Transverse colon (tissue), 4 donors: ENCODE measurements around the gene PRPF8. TPM values are rescaled to one million over a fixed set of nuclear protein-coding genes. Genes with fewer than 3 reads are reported as not detected.

ENCODE experiments used
- DNase-seq: peaks from one replicate; pipeline ENCODE4 v3.0.0-alpha.2; 2019
- H3K27ac ChIP-seq, 4 donors: fragments of 200-600 bp; sonication (generic); 2 replicates each; pipeline ENCODE4 v1.5.1; 2016 to 2018; ENCODE audit warnings: inconsistent platforms in 4 of 4
- H3K27me3 ChIP-seq: fragments of 200-600 bp; sonication (generic); 2 replicates; pipeline ENCODE4 v1.5.1; 2017; ENCODE audit warnings: inconsistent platforms
- H3K36me3 ChIP-seq, 4 donors: fragments of 200-600 bp; sonication (generic); 2 replicates each; pipeline ENCODE4 v1.5.1; 2017 to 2019; ENCODE audit warnings: inconsistent platforms in 4 of 4
- H3K4me1 ChIP-seq, 4 donors: fragments of 200-600 bp; sonication (generic); 2 replicates each; pipeline ENCODE4 v1.5.1; 2017 to 2020; ENCODE audit warnings: inconsistent platforms in 4 of 4
- H3K4me3 ChIP-seq, 4 donors: fragments of 200-600 bp; sonication (generic); 1 replicate in 1 of 4; 2 replicates in 3 of 4; pipeline versions ENCODE4 v1.5.1 to v1.6.1; 2017 to 2019; ENCODE audit warnings: inconsistent platforms in 4 of 4
- H3K9me3 ChIP-seq, 2 donors: fragments of 200-600 bp; sonication (generic); 2 replicates each; pipeline ENCODE4 v1.5.1; 2017 to 2019; ENCODE audit warnings: inconsistent platforms in 2 of 2
- EP300 ChIP-seq: sonication (generic); formaldehyde crosslinking; IDR thresholded peaks from one replicate; pipeline ENCODE4 v1.6.1; 2017; ENCODE audit warnings: antibody characterized with exemption, low read depth
- POLR2A ChIP-seq: fragments of 450-650 bp; IDR thresholded peaks from one replicate; pipeline ENCODE4 v1.6.1; 2016; ENCODE audit warnings: antibody characterized with exemption, mild to moderate bottlenecking, moderate library complexity
- POLR2AphosphoS5 ChIP-seq, 3 donors: sonication (generic); formaldehyde crosslinking; IDR thresholded peaks; one replicate each; pipeline ENCODE4 v1.6.1; 2016; ENCODE audit warnings: antibody characterized with exemption in 3 of 3
- WGBS, 2 donors: methylation state at CpG; one replicate each; pipeline ENCODE4 v1.1.5; 2018; ENCODE audit warnings: low coverage in 1 of 2; 5-methylcytosine and 5-hydroxymethylcytosine counted together
- in situ Hi-C, 4 donors: fragments of 200-750 bp; cut with MboI; loops; one replicate each; pipeline versions ENCODE4 v1.15.0 to v1.15.1; 2017; ENCODE audit warnings: low sequenced_read_pairs in 3 of 4, low pct_ligation_motif_present in 1 of 4, low pct_unique_long_range_greater_than_20kb in 1 of 4
- intact Hi-C: fragments of 100-400 bp; cut with DNase I; formaldehyde crosslinking; loops from one replicate; pipeline ENCODE4 v1.15.1; 2023; ENCODE audit warnings: low total_unique reads
- total RNA-seq, 4 donors: library from RNA; depleted of rRNA; stranded (reverse); fragments of >200 nt; gene quantifications; one replicate each; pipeline ENCODE4 v1.1.0, GENCODE V29; 2016
- TF ChIP-seq, protein P1 (sequence below), 5 experiments: fragments of 200-600 bp in 3 of 5; fragments of 450-650 bp in 2 of 5; sonication (generic) in 3 of 5; IDR thresholded peaks; 1 replicate in 2 of 5; 2 replicates in 3 of 5; pipeline ENCODE4 v1.5.1; 2016 to 2017; ENCODE audit warnings: antibody characterized with exemption in 5 of 5, inconsistent platforms in 3 of 5, mild to moderate bottlenecking in 2 of 5, moderate library complexity in 1 of 5

The PRPF8 gene
- 100 to 1,000 TPM; 155 to 410 (median 169) TPM for total RNA-seq

DNA sequence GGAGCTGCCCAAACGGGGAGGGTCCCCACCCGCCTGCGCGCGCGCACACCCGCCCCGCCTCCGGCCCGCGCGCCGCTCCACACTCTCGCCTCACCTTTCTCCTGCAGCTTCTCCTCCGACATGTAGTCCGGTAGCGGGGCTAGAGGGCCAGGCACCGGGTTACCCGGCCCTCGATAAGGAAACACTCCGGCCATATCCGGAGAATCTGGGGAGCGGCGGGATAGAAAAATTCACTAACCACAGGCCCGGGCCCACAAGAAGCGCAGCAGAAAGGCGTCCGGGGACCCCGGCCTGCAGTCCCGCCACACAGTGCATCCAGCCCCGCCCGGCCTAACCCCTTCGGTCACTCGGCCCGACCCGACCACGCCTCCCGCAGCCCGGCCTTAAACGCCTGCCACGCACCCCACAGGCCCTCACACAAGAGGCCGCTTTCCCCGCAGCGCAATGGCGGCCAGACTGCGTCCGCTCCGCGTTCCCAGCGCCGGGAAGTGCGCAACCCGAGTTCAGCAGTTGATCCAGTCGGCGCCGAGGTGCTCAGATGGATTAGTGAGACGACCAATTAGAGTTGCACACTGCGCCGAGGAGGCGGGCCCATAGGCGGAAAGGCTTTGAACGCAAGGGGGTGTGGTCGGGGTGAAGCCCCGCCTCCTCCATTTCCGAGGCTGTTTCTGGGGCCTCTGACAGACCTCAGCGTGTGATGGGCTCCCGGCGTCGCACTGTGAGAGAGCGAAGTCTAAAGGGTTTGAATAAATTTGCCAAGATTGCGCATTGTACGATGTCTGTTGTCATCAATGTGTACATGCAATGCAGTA is at the start of gene PRPF8:
TSS of gene PRPF8 (minus strand) at position 490 of the 812 bp plus-strand sequence. CDS start at position 194, 296 bp downstream.
- Histone ChIP-seq H3K27me3 (no peaks in the 10 kb centered on the region), H3K4me3 (peak within 1 kb of the TSS; percentile 54 to 87 (median 70)), H3K36me3 (peaks cover 0 to 33% (median 15%) of the 10 kb centered on the region in 4 donors), H3K27ac (peak within 1 kb of the TSS; percentile 90 to 97 (median 92)), H3K9me3 (no peaks in the 10 kb centered on the region), H3K4me1 (peaks cover 6 to 23% (median 19%) of the 10 kb centered on the region in 4 donors)
- WGBS, 2 donors: 0 to 1% methylated on average over 3 to 71 of the region's 72 CpGs
- TF ChIP-seq POLR2A: peak; percentile 96
- TF ChIP-seq, protein P1, sequence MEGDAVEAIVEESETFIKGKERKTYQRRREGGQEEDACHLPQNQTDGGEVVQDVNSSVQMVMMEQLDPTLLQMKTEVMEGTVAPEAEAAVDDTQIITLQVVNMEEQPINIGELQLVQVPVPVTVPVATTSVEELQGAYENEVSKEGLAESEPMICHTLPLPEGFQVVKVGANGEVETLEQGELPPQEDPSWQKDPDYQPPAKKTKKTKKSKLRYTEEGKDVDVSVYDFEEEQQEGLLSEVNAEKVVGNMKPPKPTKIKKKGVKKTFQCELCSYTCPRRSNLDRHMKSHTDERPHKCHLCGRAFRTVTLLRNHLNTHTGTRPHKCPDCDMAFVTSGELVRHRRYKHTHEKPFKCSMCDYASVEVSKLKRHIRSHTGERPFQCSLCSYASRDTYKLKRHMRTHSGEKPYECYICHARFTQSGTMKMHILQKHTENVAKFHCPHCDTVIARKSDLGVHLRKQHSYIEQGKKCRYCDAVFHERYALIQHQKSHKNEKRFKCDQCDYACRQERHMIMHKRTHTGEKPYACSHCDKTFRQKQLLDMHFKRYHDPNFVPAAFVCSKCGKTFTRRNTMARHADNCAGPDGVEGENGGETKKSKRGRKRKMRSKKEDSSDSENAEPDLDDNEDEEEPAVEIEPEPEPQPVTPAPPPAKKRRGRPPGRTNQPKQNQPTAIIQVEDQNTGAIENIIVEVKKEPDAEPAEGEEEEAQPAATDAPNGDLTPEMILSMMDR (IDR thresholded peaks at IDR 0.05): peak in 1 of 5 experiments; percentile 12
- no peak for TF ChIP-seq EP300
- peak; percentile 98 to 99 (median 99) for TF ChIP-seq POLR2AphosphoS5 (IDR thresholded peaks at IDR 0.05)
- intact Hi-C loops (no loop called here), in situ Hi-C loops (loop anchor here in 2 of 4 donors (25.0 kb wide), 2 partner anchors 178 to 353 kb away; partner anchors contain the start of genes DPH1 (in 1 of the 2), OVCA2 (in 1 of the 2) and RTN4RL1 (in 1 of the 2))
- peak; percentile 98 for DNase-seq

DNA sequence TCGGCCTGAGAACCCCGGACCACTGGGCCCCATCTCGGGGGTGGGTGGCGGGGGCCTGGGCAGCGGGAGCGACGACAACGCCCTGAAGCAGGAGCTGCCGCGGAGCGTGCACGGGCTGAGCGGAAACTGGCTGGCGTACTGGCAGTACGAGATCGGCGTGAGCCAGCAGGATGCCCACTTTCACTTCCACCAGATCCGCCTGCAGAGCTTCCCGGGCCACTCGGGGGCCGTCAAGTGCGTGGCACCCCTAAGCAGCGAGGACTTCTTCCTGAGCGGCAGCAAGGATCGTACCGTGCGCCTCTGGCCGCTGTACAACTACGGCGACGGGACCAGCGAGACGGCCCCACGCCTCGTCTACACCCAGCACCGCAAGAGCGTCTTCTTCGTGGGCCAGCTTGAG is 49.1 kb upstream of the PRPF8 start:
- TF ChIP-seq POLR2AphosphoS5 (IDR thresholded peaks at IDR 0.05): no peak
- TF ChIP-seq EP300: no peak
- no peak for TF ChIP-seq POLR2A
- TF ChIP-seq, protein P1 (IDR thresholded peaks at IDR 0.05): no peak
- H3K4me1 ChIP-seq: peaks cover 6 to 37% (median 16%) of the 10 kb centered on the region in 4 donors
- intact Hi-C loops: no loop called here
- no peak overlapping the region for H3K4me3 ChIP-seq
- no peak overlapping the region for H3K27ac ChIP-seq
- in situ Hi-C loops: no loop called here
- no peaks in the 10 kb centered on the region for H3K9me3 ChIP-seq
- 95% methylated on average over 33 of the region's 38 CpGs; no CpG with 5 or more reads in 1 of the 2 donors for WGBS, 2 donors
- H3K36me3 ChIP-seq: peaks cover 0 to 16% (median 3%) of the 10 kb centered on the region in 4 donors
- H3K27me3 ChIP-seq: no peaks in the 10 kb centered on the region
- no peak for DNase-seq

DNA sequence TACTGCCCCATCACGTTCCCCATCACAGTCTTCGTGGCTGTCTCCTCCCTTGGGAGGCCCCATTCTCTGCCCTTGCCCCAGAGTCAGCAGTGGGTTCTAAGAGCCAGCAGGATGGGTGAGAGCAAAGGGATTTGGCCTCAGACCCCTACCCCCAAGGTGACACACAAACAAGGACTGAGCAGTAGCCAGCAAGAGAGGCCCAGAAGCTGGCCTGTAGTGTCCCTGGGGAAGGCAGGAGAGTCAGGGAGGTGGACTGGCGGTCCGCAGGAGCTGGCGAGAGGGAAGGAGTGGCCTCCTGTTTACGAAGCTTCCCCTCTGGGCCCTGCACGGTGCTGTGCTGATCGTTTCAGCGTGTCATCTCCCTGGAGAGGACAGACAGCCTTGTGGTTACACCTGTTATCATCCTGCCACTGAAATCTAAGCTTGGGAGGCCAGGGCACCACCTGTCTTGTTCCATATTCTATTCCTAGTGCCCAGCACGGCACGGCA is 48.2 kb upstream of the PRPF8 start:
- in situ Hi-C loops: no loop called here
- no peak for TF ChIP-seq POLR2AphosphoS5 (IDR thresholded peaks at IDR 0.05)
- TF ChIP-seq, protein P1 (IDR thresholded peaks at IDR 0.05): no peak
- TF ChIP-seq EP300: no peak
- no peak for TF ChIP-seq POLR2A
- intact Hi-C loops: no loop called here
- Histone ChIP-seq H3K9me3 (no peaks in the 10 kb centered on the region), H3K27me3 (no peaks in the 10 kb centered on the region), H3K36me3 (peaks cover 0 to 16% (median 3%) of the 10 kb centered on the region in 4 donors), H3K4me3 (no peak overlapping the region), H3K4me1 (peaks cover 6 to 36% (median 16%) of the 10 kb centered on the region in 4 donors), H3K27ac (no peak overlapping the region)
- 80% methylated on average over 11 of the region's 11 CpGs; no CpG with 5 or more reads in 1 of the 2 donors for WGBS, 2 donors
- no peak for DNase-seq

DNA sequence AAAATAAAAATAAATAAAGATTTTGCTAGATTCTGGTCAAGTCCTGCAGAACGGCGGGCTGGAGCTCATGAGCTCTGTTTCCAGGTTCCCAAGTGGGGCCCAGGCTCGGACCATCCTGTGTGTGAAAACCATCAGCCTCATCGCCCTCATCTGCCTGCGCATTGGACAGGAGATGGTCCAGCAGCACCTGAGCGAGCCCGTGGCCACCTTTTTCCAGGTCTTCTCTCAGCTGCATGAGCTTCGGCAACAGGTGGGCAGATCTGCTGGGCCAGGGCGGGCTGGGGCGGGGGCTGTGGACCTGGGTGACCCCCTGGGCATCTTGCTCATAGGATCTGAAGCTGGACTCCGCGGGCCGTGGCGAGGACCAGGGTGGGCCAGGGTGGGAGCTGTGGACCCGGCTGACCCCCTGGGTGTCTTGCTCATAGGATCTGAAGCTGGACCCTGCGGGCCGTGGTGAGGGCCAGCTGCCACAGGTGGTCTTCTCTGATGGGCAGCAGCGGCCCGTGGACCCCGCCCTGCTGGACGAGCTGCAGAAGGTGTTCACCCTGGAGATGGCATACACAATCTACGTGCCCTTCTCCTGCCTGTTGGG is 47.7 kb upstream of the PRPF8 start:
- in situ Hi-C loops (no loop called here), intact Hi-C loops (no loop called here)
- H3K4me3 ChIP-seq: no peak overlapping the region
- no peak for TF ChIP-seq EP300
- TF ChIP-seq POLR2A: no peak
- TF ChIP-seq, protein P1 (IDR thresholded peaks at IDR 0.05): no peak
- TF ChIP-seq POLR2AphosphoS5 (IDR thresholded peaks at IDR 0.05): no peak
- peaks cover 6 to 31% (median 16%) of the 10 kb centered on the region in 4 donors for H3K4me1 ChIP-seq
- H3K27ac ChIP-seq: no peak overlapping the region
- no peaks in the 10 kb centered on the region for H3K27me3 ChIP-seq
- no peak for DNase-seq
- peaks cover 0 to 16% (median 2%) of the 10 kb centered on the region in 4 donors for H3K36me3 ChIP-seq
- WGBS, 2 donors: 93% methylated on average over 22 of the region's 22 CpGs; no CpG with 5 or more reads in 1 of the 2 donors
- no peaks in the 10 kb centered on the region for H3K9me3 ChIP-seq
